Measurements from ENCODE around the gene CLCN4. TPM values are rescaled to one million over a fixed set of nuclear protein-coding genes. Genes with fewer than 3 reads are reported as not detected.

CLCN4 gene
- total and polyA plus RNA-seq, 8 donors = 4.4 to 11.8 (median 5.9) TPM

- no peak overlapping the region for H3K4me3 ChIP-seq
- intact Hi-C loops (cut with DNase I) = no loop called here
- H3K9me3 ChIP-seq = no peaks in the 10 kb centered on the region
- no peaks in the 10 kb centered on the region for H3K27me3 ChIP-seq
- H3K4me1 ChIP-seq = no peaks in the 10 kb centered on the region
- DNase-seq = no peak
- no peaks in the 10 kb centered on the region for H3K36me3 ChIP-seq
- ATAC-seq = no peak
- TF ChIP-seq CTCF (IDR thresholded peaks at IDR 0.05) = no peak
- no peak overlapping the region for H3K27ac ChIP-seq
These were observed 98.0 kb downstream of the CLCN4 start for GRCh38 chrX:10254739-10255138.

- no peak for DNase-seq
- TF ChIP-seq CTCF (IDR thresholded peaks at IDR 0.05) = no peak
These were observed 102.9 kb downstream of the CLCN4 start for GRCh38 chrX:10259716-10260115.

GRCh38 chrX:10265775-10266174 lies 109.0 kb downstream of the CLCN4 start:
- Histone ChIP-seq H3K27ac (no peak overlapping the region), H3K4me3 (no peak overlapping the region), H3K4me1 (no peaks in the 10 kb centered on the region), H3K27me3 (no peaks in the 10 kb centered on the region), H3K9me3 (no peaks in the 10 kb centered on the region), H3K36me3 (no peaks in the 10 kb centered on the region)
- intact Hi-C loops (cut with DNase I) = no loop called here
- DNase-seq (no peak), ATAC-seq (no peak)
- TF ChIP-seq CTCF (IDR thresholded peaks at IDR 0.05) = no peak

More at GRCh38 chrX:10259716-10260115, 102.9 kb downstream of the CLCN4 start:
- no peaks in the 10 kb centered on the region for H3K4me1 ChIP-seq
- no peak overlapping the region for H3K4me3 ChIP-seq
- H3K27me3 ChIP-seq = no peaks in the 10 kb centered on the region
- no peak for ATAC-seq
- intact Hi-C loops (cut with DNase I) = no loop called here
- H3K27ac ChIP-seq = no peak overlapping the region
- no peaks in the 10 kb centered on the region for H3K36me3 ChIP-seq
- H3K9me3 ChIP-seq = no peaks in the 10 kb centered on the region

- no peak overlapping the region for H3K27ac ChIP-seq
- TF ChIP-seq CTCF (IDR thresholded peaks at IDR 0.05) = no peak
- H3K36me3 ChIP-seq = no peaks in the 10 kb centered on the region
- H3K4me3 ChIP-seq = no peak overlapping the region
- no peak for DNase-seq
- H3K27me3 ChIP-seq = no peaks in the 10 kb centered on the region
- H3K4me1 ChIP-seq = no peaks in the 10 kb centered on the region
- H3K9me3 ChIP-seq = no peaks in the 10 kb centered on the region
- intact Hi-C loops (cut with DNase I) = no loop called here
- no peak for ATAC-seq
These were observed 121.9 kb downstream of the CLCN4 start for GRCh38 chrX:10278716-10279115.

GRCh38 chrX:10280071-10280470 lies 123.3 kb downstream of the CLCN4 start:
- no peak for TF ChIP-seq CTCF (IDR thresholded peaks at IDR 0.05)
- ATAC-seq = no peak
- no peaks in the 10 kb centered on the region for H3K27me3 ChIP-seq

More at GRCh38 chrX:10280071-10280470, 123.3 kb downstream of the CLCN4 start:
- no peak for DNase-seq
- no peak overlapping the region for H3K4me3 ChIP-seq
- no peaks in the 10 kb centered on the region for H3K4me1 ChIP-seq
- intact Hi-C loops (cut with DNase I) = no loop called here
- H3K9me3 ChIP-seq = no peaks in the 10 kb centered on the region
- no peak overlapping the region for H3K27ac ChIP-seq
- H3K36me3 ChIP-seq = no peaks in the 10 kb centered on the region

Measured in left lung (tissue), 10 donors.